K562 (cell line): ENCODE data around the gene KLHL25. TPM values are rescaled to one million over a fixed set of nuclear protein-coding genes. Genes with fewer than 3 reads are reported as not detected.

ENCODE experiments used
- ATAC-seq: fragments of 200-7000 bp; cut with Tn5 transposase; 3 replicates; pipeline ENCODE4 v1.9.1; 2020; ENCODE audit warnings: moderate library complexity
- BruUV-seq: library from RNA; stranded (reverse); fragments of 400-500 nt; replicated peaks from 2 replicates; lab custom pipeline; 2021; lab: Mats Ljungman, UMichigan
- CTCF ChIA-PET: fragments of 300-600 bp; formaldehyde crosslinking; extraction: SDS; loops from one replicate; lab custom pipeline; 2021; ENCODE audit warnings: low intra/inter-chr PET ratio; lab: Yijun Ruan, JAX
- POLR2A ChIA-PET: fragments of 300-600, 350-650 bp; sonication (Branson Sonifier 250); formaldehyde crosslinking; extraction: SDS; loops from one replicate; lab custom pipeline; 2021; ENCODE audit warnings: antibody characterized with exemption, inconsistent platforms; lab: Yijun Ruan, JAX
- DNase-seq, 4 experiments: peaks; one replicate each; pipeline versions ENCODE4 v3.0.0 to v3.0.0-alpha.2; 2011 to 2018; ENCODE audit warnings: low spot score in 3 of 4, mixed read lengths in 3 of 4; ENCODE audit errors: extremely low read depth in 1 of 4
- FAIRE-seq: peaks from 2 replicates; lab custom pipeline; 2011; peaks lifted over from hg19 to GRCh38; lab: Jason Lieb, UNC
- H2AFZ ChIP-seq: 2 replicates; pipeline ENCODE4 v1.6.0; 2011; ENCODE audit warnings: low read depth, low read length, control low read depth, inconsistent platforms
- H3K27ac ChIP-seq: fragments of 200-600 bp; 3 replicates; pipeline ENCODE4 v1.8.0; 2011; ENCODE audit warnings: low read depth, mild to moderate bottlenecking, control low read depth, inconsistent platforms, low read length, moderate library complexity, mixed read lengths; ENCODE audit errors: extremely low read depth
- H3K27me3 ChIP-seq, 2 experiments: fragments of 300-600 bp in 1 of 2; 2 replicates in 1 of 2; 3 replicates in 1 of 2; pipeline versions ENCODE4 v1.6.0 to v1.8.0; 2011; ENCODE audit warnings: inconsistent platforms in 2 of 2, low read length in 2 of 2, mild to moderate bottlenecking in 1 of 2, mixed read lengths in 1 of 2, moderate library complexity in 1 of 2; ENCODE audit not compliant: control insufficient read depth in 2 of 2, insufficient read depth in 2 of 2
- H3K36me3 ChIP-seq: fragments of 300-600 bp; 3 replicates; pipeline ENCODE4 v1.8.0; 2011; ENCODE audit warnings: mild to moderate bottlenecking, low read length, inconsistent platforms; ENCODE audit not compliant: control insufficient read depth, insufficient read depth
- H3K4me1 ChIP-seq, 2 experiments: fragments of 200-600 bp in 1 of 2; replicated peaks in 1 of 2; 2 replicates in 1 of 2; 3 replicates in 1 of 2; pipeline versions ENCODE4 v1.5.1 to v1.8.0; 2011; ENCODE audit warnings: inconsistent platforms in 2 of 2, low read length in 2 of 2, mild to moderate bottlenecking in 1 of 2, mixed read lengths in 1 of 2, moderate library complexity in 1 of 2; ENCODE audit not compliant: control insufficient read depth in 2 of 2, insufficient read depth in 2 of 2
- H3K4me2 ChIP-seq: 2 replicates; pipeline ENCODE4 v1.6.1; 2011; ENCODE audit warnings: low read length, control low read depth, inconsistent platforms, mixed read lengths; ENCODE audit not compliant: insufficient read depth
- H3K4me3 ChIP-seq: fragments of 200-600 bp; sonication (generic), shearing (Covaris generic); 2 replicates; pipeline ENCODE4 v1.5.1; 2016; ENCODE audit warnings: control low read depth, inconsistent platforms
- H3K79me2 ChIP-seq: fragments of 200-600 bp; 3 replicates; pipeline ENCODE4 v1.8.0; 2011; ENCODE audit warnings: low read length, inconsistent platforms; ENCODE audit not compliant: control insufficient read depth, insufficient read depth
- H3K9ac ChIP-seq, 2 experiments: 2 replicates each; pipeline versions ENCODE4 v1.6.0 to v1.6.1; 2011; ENCODE audit warnings: low read depth in 2 of 2, low read length in 2 of 2, control low read depth in 1 of 2, inconsistent platforms in 1 of 2, mild to moderate bottlenecking in 1 of 2, mixed read lengths in 1 of 2; ENCODE audit not compliant: insufficient read depth in 1 of 2
- H3K9me1 ChIP-seq: one replicate; pipeline ENCODE4 v1.6.0; 2011; ENCODE audit warnings: inconsistent platforms, mild to moderate bottlenecking, low read length, moderate library complexity; ENCODE audit not compliant: control insufficient read depth, insufficient read depth
- H3K9me3 ChIP-seq: replicated peaks from 2 replicates; pipeline ENCODE4 v1.5.1; 2011; ENCODE audit warnings: low read depth, low read length, inconsistent platforms; ENCODE audit not compliant: control insufficient read depth, insufficient read depth
- H4K20me1 ChIP-seq: replicated peaks from 2 replicates; pipeline ENCODE4 v1.6.1; 2011; ENCODE audit warnings: low read length, inconsistent platforms, mixed read lengths; ENCODE audit not compliant: control insufficient read depth, insufficient read depth
- ARID2 ChIP-seq: fragments of 450-650 bp; IDR thresholded peaks from 2 replicates; pipeline ENCODE4 v1.6.1; 2017; ENCODE audit warnings: antibody characterized with exemption, mild to moderate bottlenecking
- BRCA1 ChIP-seq, 2 experiments: fragments of 450-650 bp in 1 of 2; sonication (generic) in 1 of 2; formaldehyde crosslinking in 1 of 2; IDR thresholded peaks; 2 replicates each; pipeline versions ENCODE4 v1.5.0 to v1.6.1; 2017 to 2020; ENCODE audit warnings: mild to moderate bottlenecking in 1 of 2, missing genetic modification reagents in 1 of 2
- DIDO1 ChIP-seq: fragments of 450-650 bp; IDR thresholded peaks from 2 replicates; pipeline ENCODE4 v1.6.1; 2016; ENCODE audit warnings: low read depth, missing biosample characterization, missing genetic modification characterization
- EGR1 ChIP-seq: fragments of 450-650 bp; conservative IDR thresholded peaks from 2 replicates; pipeline ENCODE4 v1.6.1; 2017; ENCODE audit warnings: mild to moderate bottlenecking
- GATAD2B ChIP-seq: fragments of 450-650 bp; IDR thresholded peaks from 2 replicates; pipeline ENCODE4 v1.6.1; 2017; ENCODE audit warnings: mild to moderate bottlenecking, borderline replicate concordance
- HCFC1 ChIP-seq: IDR thresholded peaks from 2 replicates; pipeline ENCODE4 v1.6.1; 2012; ENCODE audit warnings: low read depth, low read length, improper control_type of control experiment
- PTTG1 ChIP-seq: fragments of 450-650 bp; IDR thresholded peaks from 2 replicates; pipeline ENCODE4 v1.6.1; 2016; ENCODE audit warnings: low read depth, mild to moderate bottlenecking, missing genetic modification characterization, missing compliant biosample characterization
- SMAD1 ChIP-seq: fragments of 150-350 bp; IDR thresholded peaks from 2 replicates; pipeline ENCODE4 v1.6.1; 2014; ENCODE audit warnings: low read length, low read depth; ENCODE audit not compliant: partially characterized antibody
- SRSF1 ChIP-seq: fragments of 200-400 bp; formaldehyde crosslinking; IDR thresholded peaks from 2 replicates; pipeline ENCODE4 v1.6.1; 2017; ENCODE audit warnings: mild to moderate bottlenecking, low read depth, low read length, moderate library complexity
- TRIM24 ChIP-seq, 2 experiments: fragments of 450-650 bp; IDR thresholded peaks; 2 replicates each; pipeline ENCODE4 v1.6.1; 2016
- ZFPM2 ChIP-seq: fragments of 250-450 bp; sonication (Bioruptor Pico); IDR thresholded peaks from 2 replicates; pipeline ENCODE4 v1.5.1; 2022; ENCODE audit warnings: mild to moderate bottlenecking
- ZNF324 ChIP-seq: fragments of 250-450 bp; sonication (Bioruptor Pico); IDR thresholded peaks from 2 replicates; pipeline ENCODE4 v1.4.0; 2020; ENCODE audit warnings: mild to moderate bottlenecking
- WGBS: fragments of 100-300 bp; shearing (Covaris generic); methylation state at CpG from one replicate; pipeline ENCODE4 v1.1.6; 2016; ENCODE audit warnings: low coverage, mixed read lengths; ENCODE audit not compliant: insufficient coverage; ENCODE audit errors: missing lambda C conversion rate; 5-methylcytosine and 5-hydroxymethylcytosine counted together
- in situ Hi-C: fragments of 300-500 bp; cut with MboI; formaldehyde crosslinking; loops from 4 replicates; pipeline ENCODE4 v1.15.0; 2018; ENCODE audit warnings: inconsistent platforms, mixed read lengths
- intact Hi-C: fragments of 100-400 bp; cut with micrococcal nuclease; formaldehyde crosslinking; loops from 2 replicates; pipeline ENCODE4 v1.14.2; 2022
- polyA plus RNA-seq, 8 experiments: library from polyadenylated mRNA; depleted of rRNA in 4 of 8; stranded (reverse) in 5 of 8; unstranded in 3 of 8; fragments of >200 nt; fragmentation: Nextera tagmentation in 2 of 8; fragmentation: Illumina TruSeq in 1 of 8; extraction: Ambion mirVana in 2 of 8; extraction: Trizol in 1 of 8; gene quantifications; 2 replicates each; pipeline versions ENCODE4 v1.2.1 to v1.2.3, GENCODE V29; 2011 to 2014; ENCODE audit warnings: inconsistent platforms in 1 of 8, missing spikeins in 1 of 8
- total RNA-seq, 7 experiments: library from RNA; depleted of rRNA in 6 of 7; stranded (reverse); fragments of >200 nt in 6 of 7; fragmentation: Illumina TruSeq in 2 of 7; extraction: Trizol in 2 of 7; gene quantifications; 2 replicates each; pipeline versions ENCODE4 v1.2.1 to v1.2.3, GENCODE V29; 2011 to 2021; ENCODE audit warnings: low replicate concordance in 1 of 7
- TF ChIP-seq, protein P1 (sequence below): fragments of 250-450 bp; sonication (Bioruptor Pico); IDR thresholded peaks from 2 replicates; pipeline ENCODE4 v1.5.0; 2022; ENCODE audit warnings: mild to moderate bottlenecking

The KLHL25 gene
- total and polyA plus RNA-seq, 9 of the 15 experiments (the other 6 are each of a cell fraction or from before 2014, with no cell fraction given), result 0.04 to 0.14 (median 0.10) TPM; not detected in 3

DNA sequence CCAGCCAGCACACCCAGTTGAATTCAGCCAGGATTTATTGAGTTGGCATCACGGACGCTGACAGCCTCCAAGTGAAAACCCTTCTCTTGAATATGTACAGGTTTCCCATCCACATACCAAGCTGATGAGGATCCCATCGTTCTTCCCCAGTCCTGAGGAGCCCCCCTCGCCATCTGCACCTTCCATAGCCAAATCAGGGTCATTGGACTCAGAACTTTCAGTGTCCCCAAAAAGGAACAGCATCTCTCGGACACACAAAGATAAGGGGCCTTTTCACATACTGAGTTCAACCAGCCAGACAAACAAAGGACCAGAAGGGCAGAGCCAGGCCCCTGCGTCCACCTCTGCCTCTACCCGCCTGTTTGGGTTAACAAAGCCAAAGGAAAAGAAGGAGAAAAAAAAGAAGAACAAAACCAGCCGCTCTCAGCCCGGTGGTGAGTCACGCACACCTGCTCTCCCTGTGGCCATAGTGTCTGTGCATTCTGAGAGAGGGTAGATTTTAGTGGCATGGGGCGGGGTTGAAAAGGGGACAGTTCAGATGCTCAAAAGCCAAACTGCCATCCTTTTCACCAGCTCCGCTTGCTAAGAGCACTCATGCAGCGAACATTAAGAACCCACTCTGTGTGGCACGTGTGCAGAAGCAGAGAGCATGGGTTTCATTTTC lies 51.2 kb downstream of the KLHL25 start:
- ChIA-PET POLR2A (interaction anchor here (0.6 kb wide), 1 partner anchor 15 kb away, joined by 3 read pairs; no protein-coding TSS in a partner anchor), CTCF (no interaction called here)
- TF ChIP-seq SRSF1, result no peak
- TF ChIP-seq, protein P1, sequence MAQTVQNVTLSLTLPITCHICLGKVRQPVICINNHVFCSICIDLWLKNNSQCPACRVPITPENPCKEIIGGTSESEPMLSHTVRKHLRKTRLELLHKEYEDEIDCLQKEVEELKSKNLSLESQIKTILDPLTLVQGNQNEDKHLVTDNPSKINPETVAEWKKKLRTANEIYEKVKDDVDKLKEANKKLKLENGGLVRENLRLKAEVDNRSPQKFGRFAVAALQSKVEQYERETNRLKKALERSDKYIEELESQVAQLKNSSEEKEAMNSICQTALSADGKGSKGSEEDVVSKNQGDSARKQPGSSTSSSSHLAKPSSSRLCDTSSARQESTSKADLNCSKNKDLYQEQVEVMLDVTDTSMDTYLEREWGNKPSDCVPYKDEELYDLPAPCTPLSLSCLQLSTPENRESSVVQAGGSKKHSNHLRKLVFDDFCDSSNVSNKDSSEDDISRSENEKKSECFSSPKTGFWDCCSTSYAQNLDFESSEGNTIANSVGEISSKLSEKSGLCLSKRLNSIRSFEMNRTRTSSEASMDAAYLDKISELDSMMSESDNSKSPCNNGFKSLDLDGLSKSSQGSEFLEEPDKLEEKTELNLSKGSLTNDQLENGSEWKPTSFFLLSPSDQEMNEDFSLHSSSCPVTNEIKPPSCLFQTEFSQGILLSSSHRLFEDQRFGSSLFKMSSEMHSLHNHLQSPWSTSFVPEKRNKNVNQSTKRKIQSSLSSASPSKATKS (CRISPR knock-in tag), result no peak
- no peak for TF ChIP-seq HCFC1
- no peak for TF ChIP-seq BRCA1 (IDR thresholded peaks at IDR 0.05)
- no peak for TF ChIP-seq BRCA1 (CRISPR knock-in tag; IDR thresholded peaks at IDR 0.05)
- TF ChIP-seq TRIM24 (IDR thresholded peaks at IDR 0.05), result no peak
- TF ChIP-seq ZNF324 (CRISPR knock-in tag), result no peak
- TF ChIP-seq DIDO1 (tag), result no peak
- TF ChIP-seq ARID2, result no peak
- TF ChIP-seq GATAD2B, result no peak
- TF ChIP-seq EGR1, result no peak
- no peak for TF ChIP-seq ZFPM2 (CRISPR knock-in tag)
- TF ChIP-seq PTTG1, result no peak
- TF ChIP-seq SMAD1, result no peak
- no TSS peak for BruUV-seq
- in situ Hi-C loops, result no loop called here
- Histone ChIP-seq H4K20me1 (no peaks in the 10 kb centered on the region), H3K4me3 (no peak overlapping the region), H3K9me1 (no peaks in the 10 kb centered on the region), H3K4me2 (no peak overlapping the region), H3K9ac (no peak overlapping the region), H3K79me2 (no peaks in the 10 kb centered on the region), H3K36me3 (no peaks in the 10 kb centered on the region), H3K4me1 (no peaks in the 10 kb centered on the region), H3K9me3 (no peaks in the 10 kb centered on the region), H3K27ac (no peak overlapping the region), H2AFZ (no peak overlapping the region), H3K27me3 (peaks cover 20 to 42% of the 10 kb centered on the region in 2 experiments)
- WGBS, result 1% methylated on average over 14 of the region's 14 CpGs
- no peak for DNase-seq
- ATAC-seq, result no peak
- no peak for FAIRE-seq
- intact Hi-C loops, result no loop called here
